Measurements from ENCODE around the gene UBC. TPM values are rescaled to one million over a fixed set of nuclear protein-coding genes. Genes with fewer than 3 reads are reported as not detected.
"Not testable (repeated sequence)": the region's sequence is repeated elsewhere in the genome, so short reads cannot be mapped to it uniquely, and the experiment has no call there.

Gene UBC
- total and polyA plus RNA-seq, 9 of the 15 experiments (the other 6 are each of a cell fraction or from before 2014, with no cell fraction given): 533 to 1,153 (median 813) TPM

- H3K9ac ChIP-seq (ENCODE audit: insufficient read depth in 1 of 2, low read depth in 2 of 2, low read length in 2 of 2): no peak overlapping the region
- no peak overlapping the region for H3K27ac ChIP-seq (ENCODE audit: extremely low read depth, low read depth, low read length)
- WGBS (ENCODE audit: insufficient coverage, low coverage, missing lambda C conversion rate): 72% methylated on average over 2 of the region's 2 CpGs
- FAIRE-seq (no peak), DNase-seq (ENCODE audit: extremely low read depth in 1 of 4, low spot score in 3 of 4) (no peak), ATAC-seq (no peak)
- no peak overlapping the region for H2AFZ ChIP-seq (ENCODE audit: low read depth, low read length)
- ChIA-PET POLR2A (interaction anchor here (1.4 to 2.6 kb wide), 6 partner anchors 11 to 32 kb away, joined by 5 to 22 read pairs (median 6); no protein-coding TSS in a partner anchor), CTCF (ENCODE audit: low intra/inter-chr PET ratio) (no interaction called here)
- no peaks in the 10 kb centered on the region for H3K9me1 ChIP-seq (ENCODE audit: control insufficient read depth, insufficient read depth, low read length)
- in situ Hi-C loops (cut with MboI) (no loop called here), intact Hi-C loops (cut with micrococcal nuclease) (no loop called here)
- TF ChIP-seq MCM3 (IDR thresholded peaks at IDR 0.05) (no peak), NFIC (IDR thresholded peaks at IDR 0.05) (peak; percentile 82), DPF2 (IDR thresholded peaks at IDR 0.05) (no peak)
- no peaks in the 10 kb centered on the region for H3K36me3 ChIP-seq (ENCODE audit: control insufficient read depth, insufficient read depth, low read length)
- H3K4me1 ChIP-seq (replicated peaks in 1 of 2; ENCODE audit: control insufficient read depth in 2 of 2, insufficient read depth in 2 of 2, low read length in 2 of 2): peaks cover 35 to 47% of the 10 kb centered on the region in 2 experiments
- no peaks in the 10 kb centered on the region for H3K27me3 ChIP-seq (ENCODE audit: control insufficient read depth in 2 of 2, insufficient read depth in 2 of 2, low read length in 2 of 2)
- H4K20me1 ChIP-seq (replicated peaks; ENCODE audit: control insufficient read depth, insufficient read depth, low read length): no peaks in the 10 kb centered on the region; the same call in 1 of the 2 replicates
- H3K4me3 ChIP-seq: no peak overlapping the region
- no peaks in the 10 kb centered on the region for H3K9me3 ChIP-seq (replicated peaks; ENCODE audit: control insufficient read depth, insufficient read depth, low read depth, low read length)
- H3K4me2 ChIP-seq (ENCODE audit: insufficient read depth, low read length): no peak overlapping the region
- BruUV-seq (replicated peaks): no TSS peak
- no peaks in the 10 kb centered on the region for H3K79me2 ChIP-seq (ENCODE audit: control insufficient read depth, insufficient read depth, low read length)
Measured at GRCh38 chr12:124888260-124888659, 26.2 kb downstream of the UBC start.

GRCh38 chr12:124887766-124888165 is 26.7 kb downstream of the UBC start:
- H3K9me1 ChIP-seq (ENCODE audit: control insufficient read depth, insufficient read depth, low read length); BruUV-seq (replicated peaks); H3K4me3 ChIP-seq; H3K36me3 ChIP-seq (ENCODE audit: control insufficient read depth, insufficient read depth, low read length); DNase-seq (ENCODE audit: extremely low read depth in 1 of 4, low spot score in 3 of 4); H3K9ac ChIP-seq (ENCODE audit: insufficient read depth in 1 of 2, low read depth in 2 of 2, low read length in 2 of 2); CTCF ChIA-PET (ENCODE audit: low intra/inter-chr PET ratio); H3K4me2 ChIP-seq (ENCODE audit: insufficient read depth, low read length); H4K20me1 ChIP-seq (replicated peaks; ENCODE audit: control insufficient read depth, insufficient read depth, low read length); H2AFZ ChIP-seq (ENCODE audit: low read depth, low read length); in situ Hi-C loops (cut with MboI); H3K27me3 ChIP-seq (ENCODE audit: control insufficient read depth in 2 of 2, insufficient read depth in 2 of 2, low read length in 2 of 2); FAIRE-seq; intact Hi-C loops (cut with micrococcal nuclease); H3K9me3 ChIP-seq (replicated peaks; ENCODE audit: control insufficient read depth, insufficient read depth, low read depth, low read length); ATAC-seq; H3K79me2 ChIP-seq (ENCODE audit: control insufficient read depth, insufficient read depth, low read length): not testable (repeated sequence)
- 96% methylated on average over 7 of the region's 9 CpGs for WGBS (ENCODE audit: insufficient coverage, low coverage, missing lambda C conversion rate)
- H3K27ac ChIP-seq (ENCODE audit: extremely low read depth, low read depth, low read length): 0 out of 3 replicates have a peak overlapping the region, but pooled peaks have one; percentile 25
- POLR2A ChIA-PET: interaction anchor here (1.1 to 2.6 kb wide), 8 partner anchors 9 to 32 kb away, joined by 4 to 22 read pairs (median 6); partner anchors contain the start of gene UBC
- peaks cover 36 to 50% of the 10 kb centered on the region in 2 experiments for H3K4me1 ChIP-seq (replicated peaks in 1 of 2; ENCODE audit: control insufficient read depth in 2 of 2, insufficient read depth in 2 of 2, low read length in 2 of 2)

Measured in K562 (cell line).